ENCODE measurements around the gene MDM1.

GRCh38 chr12:68349220-68349621 is 17.1 kb upstream of the MDM1 start:
- TF ChIP-seq, protein P1, sequence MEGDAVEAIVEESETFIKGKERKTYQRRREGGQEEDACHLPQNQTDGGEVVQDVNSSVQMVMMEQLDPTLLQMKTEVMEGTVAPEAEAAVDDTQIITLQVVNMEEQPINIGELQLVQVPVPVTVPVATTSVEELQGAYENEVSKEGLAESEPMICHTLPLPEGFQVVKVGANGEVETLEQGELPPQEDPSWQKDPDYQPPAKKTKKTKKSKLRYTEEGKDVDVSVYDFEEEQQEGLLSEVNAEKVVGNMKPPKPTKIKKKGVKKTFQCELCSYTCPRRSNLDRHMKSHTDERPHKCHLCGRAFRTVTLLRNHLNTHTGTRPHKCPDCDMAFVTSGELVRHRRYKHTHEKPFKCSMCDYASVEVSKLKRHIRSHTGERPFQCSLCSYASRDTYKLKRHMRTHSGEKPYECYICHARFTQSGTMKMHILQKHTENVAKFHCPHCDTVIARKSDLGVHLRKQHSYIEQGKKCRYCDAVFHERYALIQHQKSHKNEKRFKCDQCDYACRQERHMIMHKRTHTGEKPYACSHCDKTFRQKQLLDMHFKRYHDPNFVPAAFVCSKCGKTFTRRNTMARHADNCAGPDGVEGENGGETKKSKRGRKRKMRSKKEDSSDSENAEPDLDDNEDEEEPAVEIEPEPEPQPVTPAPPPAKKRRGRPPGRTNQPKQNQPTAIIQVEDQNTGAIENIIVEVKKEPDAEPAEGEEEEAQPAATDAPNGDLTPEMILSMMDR (optimal IDR thresholded peaks at IDR 0.05 in 1 of 3, IDR thresholded peaks at IDR 0.05 in 1 of 3, conservative IDR thresholded peaks at IDR 0.05 in 1 of 3; ENCODE audit: extremely low read depth in 1 of 3, insufficient read depth in 2 of 3, low read length in 3 of 3): no peak
- TF ChIP-seq EZH2 (IDR thresholded peaks at IDR 0.05; ENCODE audit: low read length): no peak
